ENCODE results near the gene FARP2.

FARP2 gene

GRCh38 chr2:241460631-241461030, 104.5 kb downstream of the FARP2 start:
- DNase-seq (ENCODE audit: low spot score) = no peak

GRCh38 chr2:241461693-241462677, 105.9 kb downstream of the FARP2 start:
- DNase-seq (ENCODE audit: low spot score) = no peak

GRCh38 chr2:241463276-241464135, 107.4 kb downstream of the FARP2 start:
- DNase-seq (ENCODE audit: low spot score) = no peak

- no peak for DNase-seq (ENCODE audit: low spot score)
Measured at GRCh38 chr2:241465543-241465942, 109.5 kb downstream of the FARP2 start.

- DNase-seq (ENCODE audit: low spot score) = no peak
Measured at GRCh38 chr2:241466230-241466629, 110.1 kb downstream of the FARP2 start.

GRCh38 chr2:241467777-241468475, 111.8 kb downstream of the FARP2 start:
- DNase-seq (ENCODE audit: low spot score) = no peak

- no peak for DNase-seq (ENCODE audit: low spot score)
Measured at GRCh38 chr2:241468476-241468781, 112.3 kb downstream of the FARP2 start.

- DNase-seq (ENCODE audit: low spot score) = no peak
Measured at GRCh38 chr2:241469746-241470145, 113.7 kb downstream of the FARP2 start.

- no peak for DNase-seq (ENCODE audit: low spot score)
Measured at GRCh38 chr2:241473399-241473798, 117.3 kb downstream of the FARP2 start.

GRCh38 chr2:241475267-241475666, 119.2 kb downstream of the FARP2 start:
- DNase-seq (ENCODE audit: low spot score) = no peak

- DNase-seq (ENCODE audit: low spot score) = no peak
Measured at GRCh38 chr2:241478166-241478565, 122.1 kb downstream of the FARP2 start.

- DNase-seq (ENCODE audit: low spot score) = no peak
Measured at GRCh38 chr2:241479026-241479898, 123.2 kb downstream of the FARP2 start.

- DNase-seq (ENCODE audit: low spot score) = no peak
Measured at GRCh38 chr2:241481687-241482086, 125.6 kb downstream of the FARP2 start.

- no peak for DNase-seq (ENCODE audit: low spot score)
Measured at GRCh38 chr2:241482126-241482955, 126.3 kb downstream of the FARP2 start.

- no peak for DNase-seq (ENCODE audit: low spot score)
Measured at GRCh38 chr2:241483305-241483704, 127.2 kb downstream of the FARP2 start.

- no peak for DNase-seq (ENCODE audit: low spot score)
Measured at GRCh38 chr2:241485172-241485911, 129.3 kb downstream of the FARP2 start.

GRCh38 chr2:241489088-241489487, 133.0 kb downstream of the FARP2 start:
- no peak for DNase-seq (ENCODE audit: low spot score)

GRCh38 chr2:241489733-241490680, 133.9 kb downstream of the FARP2 start:
- DNase-seq (ENCODE audit: low spot score) = no peak

Measured in HuH-7.5 (cell line).